GM12873 (cell line): ENCODE measurements around the gene MCTP1.

Experiments used
- TF ChIP-seq, protein P1 (sequence below): IDR thresholded peaks from 2 replicates; pipeline ENCODE4 v1.5.1; 2012; ENCODE audit warnings: low read depth, mild to moderate bottlenecking, moderate library complexity, low read length, control low read depth; ENCODE audit not compliant: insufficient read depth; ENCODE audit errors: missing control alignments

MCTP1 gene

DNA sequence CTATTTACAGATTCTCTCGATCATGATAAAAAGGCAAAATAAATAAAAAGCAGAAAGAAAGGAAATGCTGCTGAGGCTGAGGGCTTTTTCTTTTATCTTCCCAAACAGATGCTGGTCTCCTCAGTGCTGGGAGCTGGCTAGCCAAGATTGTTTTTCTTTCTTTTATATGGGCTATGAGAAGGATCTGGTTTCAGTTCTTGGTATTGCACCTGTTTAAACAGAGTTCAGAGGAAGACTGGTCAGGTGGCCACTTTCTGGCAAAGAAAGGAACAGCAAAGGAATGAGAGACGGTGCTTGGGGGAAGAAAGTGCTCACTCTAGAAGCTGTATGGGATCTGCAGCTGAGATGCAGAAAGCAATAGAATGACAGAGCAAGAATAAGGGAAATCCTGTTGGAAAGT, 577.5 kb downstream of the MCTP1 start:
- TF ChIP-seq, protein P1, sequence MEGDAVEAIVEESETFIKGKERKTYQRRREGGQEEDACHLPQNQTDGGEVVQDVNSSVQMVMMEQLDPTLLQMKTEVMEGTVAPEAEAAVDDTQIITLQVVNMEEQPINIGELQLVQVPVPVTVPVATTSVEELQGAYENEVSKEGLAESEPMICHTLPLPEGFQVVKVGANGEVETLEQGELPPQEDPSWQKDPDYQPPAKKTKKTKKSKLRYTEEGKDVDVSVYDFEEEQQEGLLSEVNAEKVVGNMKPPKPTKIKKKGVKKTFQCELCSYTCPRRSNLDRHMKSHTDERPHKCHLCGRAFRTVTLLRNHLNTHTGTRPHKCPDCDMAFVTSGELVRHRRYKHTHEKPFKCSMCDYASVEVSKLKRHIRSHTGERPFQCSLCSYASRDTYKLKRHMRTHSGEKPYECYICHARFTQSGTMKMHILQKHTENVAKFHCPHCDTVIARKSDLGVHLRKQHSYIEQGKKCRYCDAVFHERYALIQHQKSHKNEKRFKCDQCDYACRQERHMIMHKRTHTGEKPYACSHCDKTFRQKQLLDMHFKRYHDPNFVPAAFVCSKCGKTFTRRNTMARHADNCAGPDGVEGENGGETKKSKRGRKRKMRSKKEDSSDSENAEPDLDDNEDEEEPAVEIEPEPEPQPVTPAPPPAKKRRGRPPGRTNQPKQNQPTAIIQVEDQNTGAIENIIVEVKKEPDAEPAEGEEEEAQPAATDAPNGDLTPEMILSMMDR = no peak

DNA sequence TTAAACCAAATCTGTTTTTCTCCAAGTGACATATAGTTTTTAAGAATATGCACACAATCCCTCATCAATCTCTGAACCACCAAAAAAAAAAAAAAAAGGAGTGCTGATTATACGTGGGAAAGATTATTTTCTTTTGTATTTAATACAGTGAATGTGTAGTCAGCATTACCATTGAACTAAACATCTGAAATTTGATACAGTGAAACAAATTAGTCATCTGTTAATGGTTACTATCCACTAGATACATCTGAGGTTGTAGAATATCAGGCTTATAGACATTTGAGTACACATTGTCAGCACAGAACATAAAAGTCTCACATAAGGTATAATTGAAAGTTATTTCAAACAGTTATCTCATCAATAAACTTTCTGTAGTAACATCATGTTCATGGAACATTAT, 579.5 kb downstream of the MCTP1 start:
- TF ChIP-seq, protein P1 = no peak

DNA sequence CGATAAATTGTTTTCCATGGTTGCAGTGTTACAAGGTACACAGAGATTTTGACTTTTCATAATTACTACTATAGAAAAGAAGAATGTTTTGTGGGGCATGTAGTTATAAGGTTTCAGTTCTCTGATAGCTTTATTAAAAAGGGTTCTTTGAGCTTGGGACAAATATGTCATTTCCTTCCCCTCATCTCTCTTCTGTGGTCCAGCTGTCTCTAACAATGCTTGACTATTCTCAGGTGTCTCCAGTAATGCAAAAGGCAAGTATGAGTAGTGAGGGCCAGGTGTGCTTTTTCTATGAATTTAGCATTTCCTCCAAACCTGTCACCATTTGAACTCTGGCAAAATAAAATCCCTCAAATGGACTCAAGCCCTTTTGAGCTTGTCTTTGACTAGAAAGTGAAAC, 582.2 kb downstream of the MCTP1 start:
- TF ChIP-seq, protein P1 = no peak

DNA sequence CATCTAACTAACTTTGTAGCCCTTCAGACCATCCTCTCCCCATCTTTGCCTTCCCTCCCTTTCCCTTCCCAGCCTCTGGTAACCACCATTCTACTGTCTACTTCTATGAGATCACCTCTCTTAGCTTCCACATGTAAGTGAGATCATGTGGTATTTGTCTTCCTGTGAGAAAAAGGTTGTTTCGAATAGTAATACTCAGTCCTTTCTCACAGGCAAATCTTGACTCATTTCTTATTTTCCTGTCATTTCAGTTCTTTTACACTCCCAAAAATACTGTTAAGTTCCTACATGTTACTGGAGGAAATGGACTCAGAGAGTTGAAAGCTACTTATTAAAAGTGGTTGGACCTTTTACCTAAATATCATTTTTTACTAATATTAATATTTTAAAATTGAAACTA, 584.3 kb downstream of the MCTP1 start:
- TF ChIP-seq, protein P1 = no peak

DNA sequence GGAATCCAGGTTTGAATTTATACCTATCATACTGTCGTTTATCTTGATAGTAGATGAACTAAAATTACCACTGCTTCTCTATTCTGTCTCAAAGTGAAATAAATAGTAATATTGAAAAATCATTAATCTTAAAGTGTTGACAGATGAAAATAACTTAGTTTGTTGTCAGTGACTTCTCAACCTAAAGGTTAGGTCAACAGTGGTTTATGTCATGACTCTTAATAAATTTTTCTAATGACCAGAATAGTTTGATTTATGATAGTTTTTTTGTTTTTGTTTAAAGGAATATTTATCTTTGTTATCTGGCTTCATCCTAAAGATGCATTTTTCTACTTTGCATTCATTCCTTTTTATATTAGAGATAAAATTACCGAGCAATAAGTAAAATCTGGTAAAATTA, 585.3 kb downstream of the MCTP1 start:
- TF ChIP-seq, protein P1 = no peak

DNA sequence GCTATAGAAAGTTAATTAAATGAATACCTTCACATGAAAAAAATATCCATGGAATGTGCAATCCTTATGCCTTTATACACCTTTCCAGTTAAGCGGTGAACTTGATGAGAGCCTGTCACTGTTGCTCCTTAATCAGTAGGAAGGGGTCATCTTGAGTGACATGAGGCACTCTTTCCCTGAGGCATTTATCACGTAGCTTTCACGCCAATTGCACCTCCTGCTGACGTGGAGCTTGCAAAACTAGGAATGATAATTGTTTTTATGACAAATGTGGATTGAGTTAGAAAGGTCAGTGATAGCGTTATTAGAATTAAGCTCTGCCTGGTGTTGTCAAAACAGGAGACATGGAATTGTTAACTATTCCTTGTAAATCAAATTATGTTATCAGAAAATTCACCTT, 586.7 kb downstream of the MCTP1 start:
- TF ChIP-seq, protein P1 = no peak

DNA sequence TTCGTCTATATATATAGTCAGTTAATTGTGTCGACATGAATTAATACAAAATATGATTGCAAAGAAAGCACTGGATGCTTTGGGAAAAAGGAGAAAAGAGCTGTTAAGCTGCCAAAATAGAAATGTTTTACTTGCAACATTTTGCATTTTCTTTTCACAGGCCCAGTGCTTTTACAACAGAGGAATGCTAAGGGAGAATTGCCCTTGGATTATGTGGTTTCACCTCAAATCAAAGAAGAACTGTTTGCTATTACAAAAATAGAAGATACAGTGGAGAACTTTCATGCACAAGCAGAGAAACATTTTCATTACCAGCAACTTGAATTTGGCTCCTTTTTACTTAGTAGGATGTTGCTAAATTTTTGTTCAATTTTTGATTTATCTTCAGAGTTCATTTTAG, 590.2 kb downstream of the MCTP1 start:
- TF ChIP-seq, protein P1 = no peak
